ENCODE results near the gene OR51V1.

Gene OR51V1

DNA sequence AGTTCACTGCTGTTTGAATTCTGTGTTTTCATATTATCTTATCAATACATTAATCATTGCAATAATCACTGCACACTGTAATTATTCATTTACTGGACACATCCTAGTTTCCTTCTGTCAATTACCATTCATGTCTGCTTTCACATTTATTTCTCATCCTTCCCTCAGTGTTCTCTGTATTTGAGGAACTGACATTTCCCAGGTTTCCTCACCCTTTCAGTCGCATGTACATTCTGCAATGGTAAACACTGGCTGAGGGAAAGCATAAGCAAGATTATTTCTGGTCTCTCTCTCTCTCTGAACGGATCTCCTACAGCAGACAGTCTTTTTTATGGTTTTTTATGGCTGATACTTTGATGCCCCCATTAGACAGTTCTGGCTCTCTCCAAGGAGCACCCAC is 38.0 kb upstream of the OR51V1 start:
- in situ Hi-C loops (cut with HindIII; ENCODE audit: low sequenced_read_pairs): no loop called here

GRCh38 chr11:5237420-5237819 is 36.9 kb upstream of the OR51V1 start:
- TF ChIP-seq, protein P1, sequence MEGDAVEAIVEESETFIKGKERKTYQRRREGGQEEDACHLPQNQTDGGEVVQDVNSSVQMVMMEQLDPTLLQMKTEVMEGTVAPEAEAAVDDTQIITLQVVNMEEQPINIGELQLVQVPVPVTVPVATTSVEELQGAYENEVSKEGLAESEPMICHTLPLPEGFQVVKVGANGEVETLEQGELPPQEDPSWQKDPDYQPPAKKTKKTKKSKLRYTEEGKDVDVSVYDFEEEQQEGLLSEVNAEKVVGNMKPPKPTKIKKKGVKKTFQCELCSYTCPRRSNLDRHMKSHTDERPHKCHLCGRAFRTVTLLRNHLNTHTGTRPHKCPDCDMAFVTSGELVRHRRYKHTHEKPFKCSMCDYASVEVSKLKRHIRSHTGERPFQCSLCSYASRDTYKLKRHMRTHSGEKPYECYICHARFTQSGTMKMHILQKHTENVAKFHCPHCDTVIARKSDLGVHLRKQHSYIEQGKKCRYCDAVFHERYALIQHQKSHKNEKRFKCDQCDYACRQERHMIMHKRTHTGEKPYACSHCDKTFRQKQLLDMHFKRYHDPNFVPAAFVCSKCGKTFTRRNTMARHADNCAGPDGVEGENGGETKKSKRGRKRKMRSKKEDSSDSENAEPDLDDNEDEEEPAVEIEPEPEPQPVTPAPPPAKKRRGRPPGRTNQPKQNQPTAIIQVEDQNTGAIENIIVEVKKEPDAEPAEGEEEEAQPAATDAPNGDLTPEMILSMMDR (IDR thresholded peaks at IDR 0.05; ENCODE audit: low read depth, low read length, missing control alignments): no peak
- H3K4me3 ChIP-seq (ENCODE audit: low read depth, low read length): no peak overlapping the region
- in situ Hi-C loops (cut with HindIII; ENCODE audit: low sequenced_read_pairs): no loop called here
- no peak for DNase-seq (ENCODE audit: low read depth)

More for the DNA sequence above, 38.0 kb upstream of the OR51V1 start:
- no peak for DNase-seq (ENCODE audit: low read depth)
- H3K4me3 ChIP-seq (ENCODE audit: low read depth, low read length): no peak overlapping the region
- TF ChIP-seq, protein P1 (IDR thresholded peaks at IDR 0.05; ENCODE audit: low read depth, low read length, missing control alignments): no peak

DNA sequence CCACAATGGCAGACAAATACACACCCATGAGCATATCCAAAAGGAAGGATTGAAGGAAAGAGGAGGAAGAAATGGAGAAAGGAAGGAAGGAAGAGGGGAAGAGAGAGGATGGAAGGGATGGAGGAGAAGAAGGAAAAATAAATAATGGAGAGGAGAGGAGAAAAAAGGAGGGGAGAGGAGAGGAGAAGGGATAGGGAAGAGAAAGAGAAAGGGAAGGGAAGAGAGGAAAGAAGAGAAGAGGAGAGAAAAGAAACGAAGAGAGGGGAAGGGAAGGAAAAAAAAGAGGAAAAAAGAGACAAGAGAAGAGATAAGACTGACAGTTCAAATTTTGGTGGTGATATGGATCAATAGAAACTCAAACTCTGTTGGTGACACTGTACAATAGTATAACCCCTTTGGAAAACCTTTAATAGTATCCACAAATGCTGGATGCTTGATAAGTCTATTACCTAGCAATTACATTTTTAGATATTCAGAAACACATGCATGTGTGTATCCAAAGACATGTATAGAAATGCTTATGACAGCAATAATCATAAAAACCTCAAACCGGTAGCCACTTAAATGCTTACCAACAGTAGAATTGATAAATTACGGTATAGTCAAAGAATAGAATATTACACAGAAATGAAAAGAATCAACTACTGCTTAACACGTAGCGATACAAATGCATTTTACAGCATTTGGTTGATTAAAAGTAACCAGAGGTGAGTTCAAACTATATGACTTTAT is 35.0 kb upstream of the OR51V1 start:
- DNase-seq (ENCODE audit: low read depth): no peak
- TF ChIP-seq, protein P1 (IDR thresholded peaks at IDR 0.05; ENCODE audit: low read depth, low read length, missing control alignments): no peak
- no peak overlapping the region for H3K4me3 ChIP-seq (ENCODE audit: low read depth, low read length)
- in situ Hi-C loops (cut with HindIII; ENCODE audit: low sequenced_read_pairs): no loop called here

DNA sequence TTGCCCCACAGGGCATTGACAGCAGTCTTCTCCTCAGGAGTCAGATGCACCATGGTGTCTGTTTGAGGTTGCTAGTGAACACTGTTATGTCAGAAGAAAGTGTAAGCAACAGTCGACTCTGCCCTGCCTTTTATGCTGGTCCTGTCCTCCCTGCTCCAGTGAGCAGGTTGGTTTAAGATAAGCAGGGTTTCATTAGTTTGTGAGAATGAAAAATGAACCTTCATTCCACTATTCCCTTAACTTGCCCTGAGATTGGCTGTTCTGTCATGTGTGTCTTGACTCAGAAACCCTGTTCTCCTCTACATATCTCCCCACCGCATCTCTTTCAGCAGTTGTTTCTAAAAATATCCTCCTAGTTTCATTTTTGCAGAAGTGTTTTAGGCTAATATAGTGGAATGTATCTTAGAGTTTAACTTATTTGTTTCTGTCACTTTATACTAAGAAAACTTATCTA is 33.9 kb upstream of the OR51V1 start, which contains the start of gene HBD:
Gene HBD, minus strand, starts transcription at position 103 of the 454 bp plus-strand sequence. Its CDS starts 50 bp downstream, at position 53.
- H3K4me3 ChIP-seq (ENCODE audit: low read depth, low read length): no peak within 1 kb of the TSS
- in situ Hi-C loops (cut with HindIII; ENCODE audit: low sequenced_read_pairs): no loop called here
- no peak for DNase-seq (ENCODE audit: low read depth)
- TF ChIP-seq, protein P1 (IDR thresholded peaks at IDR 0.05; ENCODE audit: low read depth, low read length, missing control alignments): no peak

GRCh38 chr11:5233307-5233706 is 32.8 kb upstream of the OR51V1 start:
- H3K4me3 ChIP-seq (ENCODE audit: low read depth, low read length): no peak overlapping the region
- in situ Hi-C loops (cut with HindIII; ENCODE audit: low sequenced_read_pairs): no loop called here
- TF ChIP-seq, protein P1 (IDR thresholded peaks at IDR 0.05; ENCODE audit: low read depth, low read length, missing control alignments): no peak
- no peak for DNase-seq (ENCODE audit: low read depth)

GRCh38 chr11:5232821-5233220 is 32.3 kb upstream of the OR51V1 start:
- TF ChIP-seq, protein P1 (IDR thresholded peaks at IDR 0.05; ENCODE audit: low read depth, low read length, missing control alignments): no peak
- DNase-seq (ENCODE audit: low read depth): no peak
- in situ Hi-C loops (cut with HindIII; ENCODE audit: low sequenced_read_pairs): no loop called here
- H3K4me3 ChIP-seq (ENCODE audit: low read depth, low read length): no peak overlapping the region

Measured in astrocyte of the cerebellum (primary cell).